ENCODE measurements around the gene OXTR. TPM values are rescaled to one million over a fixed set of nuclear protein-coding genes. Genes with fewer than 3 reads are reported as not detected.
A peak's percentile ranks its signal among the peaks of the same experiment; 100 is the strongest.

The OXTR gene
- total RNA-seq, 4 donors from 2014 or later: 0.27 to 4.2 (median 0.49) TPM; not detected in 1

DNA sequence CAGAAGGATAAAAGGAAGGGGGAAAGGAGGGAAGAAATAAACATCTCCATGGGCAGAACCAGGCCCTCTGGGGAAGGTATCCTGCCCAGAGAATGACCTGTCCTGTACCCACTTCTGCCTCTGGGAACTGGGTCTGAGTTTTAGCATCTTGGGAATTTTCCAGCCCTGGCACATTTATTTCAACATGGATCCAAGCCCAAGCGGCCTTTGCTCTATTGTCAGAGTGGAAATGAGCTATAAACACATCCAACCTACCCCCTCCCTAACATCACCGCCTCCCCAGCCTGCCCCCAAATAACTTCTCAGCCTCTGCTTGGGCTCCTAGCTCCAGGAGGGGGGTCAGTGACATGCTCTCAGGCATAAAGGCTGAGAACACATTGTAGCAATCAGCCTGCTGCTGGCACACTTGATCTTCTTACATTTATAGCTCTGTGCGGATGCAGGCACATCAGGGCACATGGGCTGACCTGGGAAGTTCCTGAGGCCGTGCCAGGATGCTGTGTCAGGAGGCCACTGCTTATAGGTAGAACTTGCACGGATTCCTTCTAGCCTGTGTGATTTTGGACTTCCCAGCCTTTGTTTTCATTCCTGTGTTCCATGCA is 4.6 kb upstream of the OXTR start:
- no peak overlapping the region for H3K27ac ChIP-seq
- TF ChIP-seq, protein P1, sequence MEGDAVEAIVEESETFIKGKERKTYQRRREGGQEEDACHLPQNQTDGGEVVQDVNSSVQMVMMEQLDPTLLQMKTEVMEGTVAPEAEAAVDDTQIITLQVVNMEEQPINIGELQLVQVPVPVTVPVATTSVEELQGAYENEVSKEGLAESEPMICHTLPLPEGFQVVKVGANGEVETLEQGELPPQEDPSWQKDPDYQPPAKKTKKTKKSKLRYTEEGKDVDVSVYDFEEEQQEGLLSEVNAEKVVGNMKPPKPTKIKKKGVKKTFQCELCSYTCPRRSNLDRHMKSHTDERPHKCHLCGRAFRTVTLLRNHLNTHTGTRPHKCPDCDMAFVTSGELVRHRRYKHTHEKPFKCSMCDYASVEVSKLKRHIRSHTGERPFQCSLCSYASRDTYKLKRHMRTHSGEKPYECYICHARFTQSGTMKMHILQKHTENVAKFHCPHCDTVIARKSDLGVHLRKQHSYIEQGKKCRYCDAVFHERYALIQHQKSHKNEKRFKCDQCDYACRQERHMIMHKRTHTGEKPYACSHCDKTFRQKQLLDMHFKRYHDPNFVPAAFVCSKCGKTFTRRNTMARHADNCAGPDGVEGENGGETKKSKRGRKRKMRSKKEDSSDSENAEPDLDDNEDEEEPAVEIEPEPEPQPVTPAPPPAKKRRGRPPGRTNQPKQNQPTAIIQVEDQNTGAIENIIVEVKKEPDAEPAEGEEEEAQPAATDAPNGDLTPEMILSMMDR (IDR thresholded peaks at IDR 0.05): no peak
- no peak for TF ChIP-seq EP300 (IDR thresholded peaks at IDR 0.05)
- TF ChIP-seq POLR2AphosphoS5 (IDR thresholded peaks at IDR 0.05): no peak
- TF ChIP-seq POLR2A (IDR thresholded peaks at IDR 0.05): no peak
- peaks cover 0 to 12% (median 0%) of the 10 kb centered on the region in 3 donors for H3K4me1 ChIP-seq
- no peak overlapping the region for H3K4me3 ChIP-seq
- H3K36me3 ChIP-seq: no peaks in the 10 kb centered on the region
- H3K9me3 ChIP-seq: no peaks in the 10 kb centered on the region
- ATAC-seq: no peak
- 79% methylated on average over 4 of the region's 5 CpGs; no CpG with 5 or more reads in 1 of the 2 donors for WGBS, 2 donors (ENCODE audit: low coverage in 1 of 2)
- peaks cover 55% of the 10 kb centered on the region for H3K27me3 ChIP-seq

DNA sequence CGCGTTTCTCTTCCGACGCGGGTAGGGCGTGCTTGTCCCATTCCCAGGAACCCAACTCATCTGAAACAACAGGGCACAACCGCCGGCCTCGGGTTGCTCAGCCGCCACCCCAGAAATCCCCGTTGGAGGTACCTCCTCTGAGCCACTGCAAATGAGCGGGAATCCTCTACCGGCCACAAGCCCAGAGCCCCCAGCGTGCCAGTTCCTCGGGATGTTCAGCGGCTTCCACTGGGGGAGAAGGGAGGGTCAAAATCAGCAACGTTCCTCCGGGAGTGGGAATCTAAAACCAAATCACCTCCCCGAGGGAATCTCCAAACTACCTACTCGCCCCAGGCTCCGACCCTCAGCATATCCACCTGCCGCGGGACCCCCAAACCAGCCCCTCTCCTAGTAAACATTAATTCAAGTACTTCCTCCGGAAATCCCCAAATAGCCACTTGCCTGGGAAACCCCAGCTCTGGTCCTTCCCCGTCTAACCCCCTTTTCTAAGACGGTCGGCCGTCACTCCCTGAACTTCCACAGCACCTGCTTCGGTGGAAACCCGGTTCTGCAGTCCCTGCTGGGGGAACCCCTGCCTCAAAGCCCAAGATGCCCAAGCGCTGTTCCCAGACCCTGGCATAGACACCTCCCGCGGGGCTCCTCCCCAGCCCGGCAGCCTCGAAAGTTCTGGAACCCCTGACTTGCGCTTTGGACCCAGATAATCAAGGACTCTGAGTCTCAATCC is 887 bp downstream of the OXTR start:
- ATAC-seq: no peak
- peaks cover 0 to 29% (median 5%) of the 10 kb centered on the region in 3 donors for H3K4me1 ChIP-seq
- no peaks in the 10 kb centered on the region for H3K36me3 ChIP-seq
- peak overlapping the region in 1 of 2 donors; percentile 42 for H3K4me3 ChIP-seq
- WGBS, 2 donors (ENCODE audit: low coverage in 1 of 2): 5 to 14% methylated on average over 7 to 9 of the region's 36 CpGs
- TF ChIP-seq POLR2AphosphoS5 (IDR thresholded peaks at IDR 0.05) (no peak), EP300 (IDR thresholded peaks at IDR 0.05) (no peak), POLR2A (IDR thresholded peaks at IDR 0.05) (no peak)
- TF ChIP-seq, protein P1 (IDR thresholded peaks at IDR 0.05): no peak
- H3K27ac ChIP-seq: no peak overlapping the region
- H3K9me3 ChIP-seq: no peaks in the 10 kb centered on the region
- H3K27me3 ChIP-seq: peaks cover 67% of the 10 kb centered on the region

DNA sequence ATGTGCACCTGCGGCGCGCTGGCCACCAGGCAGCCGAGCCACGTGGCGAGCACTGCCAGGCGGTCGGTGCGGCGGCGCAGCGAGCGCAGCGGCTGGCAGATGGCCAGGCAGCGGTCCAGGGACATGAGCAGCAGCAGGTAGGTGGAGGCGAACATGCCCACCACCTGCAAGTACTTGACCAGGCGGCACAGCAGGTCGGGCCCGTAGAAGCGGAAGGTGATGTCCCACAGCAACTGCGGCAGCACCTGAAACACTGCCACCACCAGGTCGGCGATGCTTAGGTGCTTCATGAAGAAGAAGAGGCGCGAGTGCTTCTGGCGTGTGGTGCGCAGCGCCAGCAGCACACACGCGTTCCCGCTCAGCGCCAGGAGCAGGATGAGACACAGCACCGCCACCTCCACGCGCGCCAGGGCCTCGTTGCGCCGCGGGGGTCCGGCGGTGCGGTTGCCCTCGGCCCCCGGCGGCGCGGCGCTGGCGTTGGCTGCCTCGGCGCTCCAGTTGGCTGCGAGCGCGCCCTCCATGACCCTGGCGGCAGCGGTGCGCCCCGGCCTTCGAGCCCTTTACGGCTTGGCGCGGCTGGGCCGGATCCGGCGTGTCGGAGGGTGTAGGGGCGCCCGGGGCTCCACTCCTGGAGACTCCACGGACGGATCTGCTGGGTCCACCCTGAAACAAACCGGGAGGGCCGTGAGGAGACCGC is 1.6 kb downstream of the OXTR start:
- 0% methylated on average over 1 of the region's 74 CpGs; no CpG with 5 or more reads in 1 of the 2 donors for WGBS, 2 donors (ENCODE audit: low coverage in 1 of 2)
- Histone ChIP-seq H3K36me3 (no peaks in the 10 kb centered on the region), H3K27ac (no peak overlapping the region), H3K9me3 (no peaks in the 10 kb centered on the region), H3K27me3 (peaks cover 67% of the 10 kb centered on the region), H3K4me3 (peak overlapping the region in 1 of 2 donors; percentile 26), H3K4me1 (peaks cover 0 to 29% (median 5%) of the 10 kb centered on the region in 3 donors)
- ATAC-seq: no peak
- TF ChIP-seq, protein P1 (IDR thresholded peaks at IDR 0.05): no peak
- TF ChIP-seq EP300 (IDR thresholded peaks at IDR 0.05): no peak
- TF ChIP-seq POLR2A (IDR thresholded peaks at IDR 0.05): no peak
- TF ChIP-seq POLR2AphosphoS5 (IDR thresholded peaks at IDR 0.05): no peak

DNA sequence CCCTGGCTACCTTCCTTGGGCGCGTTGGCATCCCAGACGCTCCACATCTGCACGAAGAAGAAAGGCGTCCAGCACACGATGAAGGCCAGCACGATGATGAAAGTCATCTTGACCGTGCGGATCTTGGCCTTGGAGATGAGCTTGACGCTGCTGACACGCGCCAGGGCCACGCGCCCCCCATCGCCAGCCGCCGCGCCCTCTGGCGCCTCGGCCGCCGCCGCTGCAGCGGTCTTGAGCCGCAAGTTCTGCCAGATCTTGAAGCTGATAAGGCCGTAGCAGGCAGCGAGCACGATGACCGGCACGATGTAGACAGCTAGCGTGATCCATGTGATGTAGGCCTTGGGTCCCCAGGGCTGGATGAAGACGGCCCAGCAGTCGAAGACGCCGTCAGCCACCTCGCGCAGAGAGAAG is 2.2 kb downstream of the OXTR start:
- Histone ChIP-seq H3K4me1 (peaks cover 0 to 29% (median 5%) of the 10 kb centered on the region in 3 donors), H3K36me3 (no peaks in the 10 kb centered on the region), H3K4me3 (peak overlapping the region in 1 of 2 donors; percentile 26), H3K9me3 (no peaks in the 10 kb centered on the region), H3K27me3 (peaks cover 65% of the 10 kb centered on the region), H3K27ac (no peak overlapping the region)
- WGBS, 2 donors (ENCODE audit: low coverage in 1 of 2): 43% methylated on average over 23 of the region's 37 CpGs; no CpG with 5 or more reads in 1 of the 2 donors
- no peak for ATAC-seq
- TF ChIP-seq, protein P1 (IDR thresholded peaks at IDR 0.05): no peak
- TF ChIP-seq POLR2AphosphoS5 (IDR thresholded peaks at IDR 0.05) (no peak), EP300 (IDR thresholded peaks at IDR 0.05) (no peak), POLR2A (IDR thresholded peaks at IDR 0.05) (no peak)

Measured in gastroesophageal sphincter (tissue), 4 donors.